ENCODE results near the gene SNF8. TPM values are rescaled to one million over a fixed set of nuclear protein-coding genes. Genes with fewer than 3 reads are reported as not detected.

The SNF8 gene
- total RNA-seq, 4 donors from 2014 or later: 60.2 to 80.9 (median 66.4) TPM

- Histone ChIP-seq H3K9me3 (no peaks in the 10 kb centered on the region), H3K36me3 (peaks cover 0 to 23% (median 0%) of the 10 kb centered on the region in 3 donors), H3K27ac (peak within 1 kb of the TSS; percentile 90 to 97 (median 94)), H3K27me3 (no peaks in the 10 kb centered on the region), H3K4me3 (peak within 1 kb of the TSS; percentile 90 to 100 (median 96)), H3K4me1 (peaks cover 0 to 28% (median 11%) of the 10 kb centered on the region in 4 donors)
- TF ChIP-seq POLR2A (IDR thresholded peaks at IDR 0.05): peak; percentile 89 to 91
- TF ChIP-seq CTCF (IDR thresholded peaks at IDR 0.05): peak in 1 of 6 experiments; percentile 12
- peak; percentile 94 to 97 (median 97) for DNase-seq
These were observed 36.4 kb downstream of the SNF8 start, which contains the start of gene UBE2Z for GRCh38 chr17:48908047-48908843. Gene UBE2Z, plus strand, starts transcription at chr17:48908407. Its CDS starts 97 bp downstream, at chr17:48908504.

- peak overlapping the region; percentile 90 to 100 (median 96) for H3K4me3 ChIP-seq
- TF ChIP-seq CTCF (IDR thresholded peaks at IDR 0.05) (no peak), POLR2A (IDR thresholded peaks at IDR 0.05) (no peak)
These were observed 37.0 kb downstream of the SNF8 start for GRCh38 chr17:48907713-48908046.

GRCh38 chr17:48905987-48906515, 38.6 kb downstream of the SNF8 start:
- Histone ChIP-seq H3K27me3 (no peaks in the 10 kb centered on the region), H3K27ac (no peak overlapping the region), H3K36me3 (peaks cover 0 to 7% (median 0%) of the 10 kb centered on the region in 3 donors), H3K4me3 (no peak overlapping the region), H3K9me3 (no peaks in the 10 kb centered on the region), H3K4me1 (peaks cover 0 to 20% (median 8%) of the 10 kb centered on the region in 4 donors)
- TF ChIP-seq POLR2A (IDR thresholded peaks at IDR 0.05): no peak
- DNase-seq: no peak

More at GRCh38 chr17:48907713-48908046, 37.0 kb downstream of the SNF8 start:
- Histone ChIP-seq H3K4me1 (peaks cover 0 to 28% (median 11%) of the 10 kb centered on the region in 4 donors), H3K36me3 (peaks cover 0 to 17% (median 0%) of the 10 kb centered on the region in 3 donors), H3K27me3 (no peaks in the 10 kb centered on the region), H3K9me3 (no peaks in the 10 kb centered on the region), H3K27ac (peak overlapping the region; percentile 90 to 97 (median 94))
- DNase-seq: no peak

- TF ChIP-seq CTCF (IDR thresholded peaks at IDR 0.05) (no peak), POLR2A (IDR thresholded peaks at IDR 0.05) (no peak)
- Histone ChIP-seq H3K36me3 (no peaks in the 10 kb centered on the region), H3K27me3 (no peaks in the 10 kb centered on the region), H3K4me1 (peaks cover 0 to 4% (median 1%) of the 10 kb centered on the region in 4 donors), H3K27ac (no peak overlapping the region), H3K4me3 (no peak overlapping the region), H3K9me3 (no peaks in the 10 kb centered on the region)
- no peak for DNase-seq
These were observed 40.2 kb downstream of the SNF8 start for GRCh38 chr17:48904428-48904827.

GRCh38 chr17:48903401-48903800, 41.2 kb downstream of the SNF8 start:
- H3K27me3 ChIP-seq: no peaks in the 10 kb centered on the region
- H3K4me3 ChIP-seq: no peak overlapping the region
- no peak for TF ChIP-seq POLR2A (IDR thresholded peaks at IDR 0.05)
- peaks cover 0 to 2% (median 0%) of the 10 kb centered on the region in 3 donors for H3K36me3 ChIP-seq
- H3K4me1 ChIP-seq: no peaks in the 10 kb centered on the region
- no peak overlapping the region for H3K27ac ChIP-seq
- H3K9me3 ChIP-seq: no peaks in the 10 kb centered on the region
- DNase-seq: no peak

- Histone ChIP-seq H3K27me3 (no peaks in the 10 kb centered on the region), H3K36me3 (peaks cover 0 to 18% (median 0%) of the 10 kb centered on the region in 3 donors), H3K4me1 (no peaks in the 10 kb centered on the region), H3K9me3 (no peaks in the 10 kb centered on the region), H3K27ac (no peak overlapping the region), H3K4me3 (no peak overlapping the region)
- DNase-seq: no peak
- TF ChIP-seq CTCF (IDR thresholded peaks at IDR 0.05) (no peak), POLR2A (IDR thresholded peaks at IDR 0.05) (no peak)
These were observed 43.4 kb downstream of the SNF8 start for GRCh38 chr17:48901241-48901640.

Measured in Peyer's patch (tissue), 4 donors.